ENCODE results near the gene SLCO1A2.

Gene SLCO1A2

GRCh38 chr12:21324551-21324950 is 10.2 kb downstream of the SLCO1A2 start:
- DNase-seq, result no peak

GRCh38 chr12:21323736-21324135 is 11.0 kb downstream of the SLCO1A2 start:
- DNase-seq, result no peak

- DNase-seq, result no peak
These were observed 25.9 kb downstream of the SLCO1A2 start for GRCh38 chr12:21308785-21309184.

- no peak for DNase-seq
These were observed 29.1 kb downstream of the SLCO1A2 start for GRCh38 chr12:21305661-21306060.

- no peak for DNase-seq
These were observed 34.1 kb downstream of the SLCO1A2 start for GRCh38 chr12:21300632-21301031.

- DNase-seq, result no peak
These were observed 37.8 kb downstream of the SLCO1A2 start for GRCh38 chr12:21296751-21297406.

GRCh38 chr12:21296348-21296747 is 38.4 kb downstream of the SLCO1A2 start:
- no peak for DNase-seq

GRCh38 chr12:21294176-21294575 is 40.5 kb downstream of the SLCO1A2 start:
- no peak for DNase-seq

GRCh38 chr12:21292111-21292510 is 42.6 kb downstream of the SLCO1A2 start:
- DNase-seq, result no peak

- no peak for DNase-seq
These were observed 45.0 kb downstream of the SLCO1A2 start for GRCh38 chr12:21289698-21290097.

GRCh38 chr12:21276826-21277225 is 57.9 kb downstream of the SLCO1A2 start:
- DNase-seq, result no peak

- no peak for DNase-seq
These were observed 68.8 kb downstream of the SLCO1A2 start for GRCh38 chr12:21265932-21266331.

GRCh38 chr12:21264232-21264631 is 70.5 kb downstream of the SLCO1A2 start:
- no peak for DNase-seq

- DNase-seq, result no peak
These were observed 77.5 kb downstream of the SLCO1A2 start for GRCh38 chr12:21257172-21257571.

- DNase-seq, result no peak
These were observed 82.6 kb downstream of the SLCO1A2 start for GRCh38 chr12:21252070-21252469.

GRCh38 chr12:21248679-21249078 is 86.0 kb downstream of the SLCO1A2 start:
- DNase-seq, result no peak

GRCh38 chr12:21239866-21240265 is 94.9 kb downstream of the SLCO1A2 start:
- DNase-seq, result no peak

- DNase-seq, result no peak
These were observed 100.3 kb downstream of the SLCO1A2 start for GRCh38 chr12:21234395-21234794.

- DNase-seq, result no peak
These were observed 110.8 kb downstream of the SLCO1A2 start for GRCh38 chr12:21223930-21224329.

- DNase-seq, result no peak
These were observed 112.9 kb downstream of the SLCO1A2 start for GRCh38 chr12:21221778-21222177.

GRCh38 chr12:21221072-21221471 is 113.6 kb downstream of the SLCO1A2 start:
- DNase-seq, result no peak

- DNase-seq, result no peak
These were observed 114.5 kb downstream of the SLCO1A2 start for GRCh38 chr12:21220266-21220665.

- DNase-seq, result no peak
These were observed 115.5 kb downstream of the SLCO1A2 start for GRCh38 chr12:21219206-21219605.
